Stimulated activated naive B cell treated with anti-CD40 and anti-IgM and Interleukin-4, amounts not matched to agents 10 μg/mL and 1 μg/mL and 100 μg/mL, for 72 hours (primary cell): ENCODE measurements around the gene DONSON.
"Not testable (repeated sequence)": the region's sequence is repeated elsewhere in the genome, so short reads cannot be mapped to it uniquely, and the experiment has no call there.

Experiments
- ATAC-seq, 2 donors: fragments of 150-1000 bp; cut with Tn5 transposase; replicated peaks; 2 replicates each; pipeline ENCODE4 v1.10.0; 2021; ENCODE audit warnings: moderate library complexity in 1 of 2
- DNase-seq: peaks from one replicate; pipeline ENCODE4 v3.0.0; 2021
- H3K27ac Mint-ChIP-seq: one replicate; pipeline ENCODE4 v1.8.0; 2022; ENCODE audit warnings: mild to moderate bottlenecking, mixed read lengths
- H3K27me3 Mint-ChIP-seq, 2 donors: one replicate each; pipeline ENCODE4 v1.8.0; 2022; ENCODE audit warnings: mixed read lengths in 2 of 2
- H3K36me3 Mint-ChIP-seq, 2 donors: one replicate each; pipeline ENCODE4 v1.8.0; 2022; ENCODE audit warnings: mixed read lengths in 2 of 2, mild to moderate bottlenecking in 1 of 2
- H3K4me1 Mint-ChIP-seq, 2 donors: one replicate each; pipeline ENCODE4 v1.8.0; 2022; ENCODE audit warnings: mixed read lengths in 2 of 2, mild to moderate bottlenecking in 1 of 2
- H3K4me3 Mint-ChIP-seq, 2 donors: one replicate each; pipeline ENCODE4 v1.8.0; 2022; ENCODE audit warnings: mild to moderate bottlenecking in 2 of 2, mixed read lengths in 2 of 2, moderate library complexity in 1 of 2
- H3K9me3 Mint-ChIP-seq, 2 donors: one replicate each; pipeline ENCODE4 v1.8.0; 2022; ENCODE audit warnings: mixed read lengths in 2 of 2, mild to moderate bottlenecking in 1 of 2

DONSON gene

GRCh38 chr21:33578214-33578613 is 10.3 kb downstream of the DONSON start:
- Mint-ChIP-seq H3K4me1 (no peaks in the 10 kb centered on the region), H3K9me3 (no peaks in the 10 kb centered on the region), H3K36me3 (peaks cover 9 to 24% of the 10 kb centered on the region in 2 donors), H3K27ac (no peak overlapping the region), H3K4me3 (no peak overlapping the region), H3K27me3 (no peaks in the 10 kb centered on the region)
- no peak for DNase-seq
- ATAC-seq: no peak

DNA sequence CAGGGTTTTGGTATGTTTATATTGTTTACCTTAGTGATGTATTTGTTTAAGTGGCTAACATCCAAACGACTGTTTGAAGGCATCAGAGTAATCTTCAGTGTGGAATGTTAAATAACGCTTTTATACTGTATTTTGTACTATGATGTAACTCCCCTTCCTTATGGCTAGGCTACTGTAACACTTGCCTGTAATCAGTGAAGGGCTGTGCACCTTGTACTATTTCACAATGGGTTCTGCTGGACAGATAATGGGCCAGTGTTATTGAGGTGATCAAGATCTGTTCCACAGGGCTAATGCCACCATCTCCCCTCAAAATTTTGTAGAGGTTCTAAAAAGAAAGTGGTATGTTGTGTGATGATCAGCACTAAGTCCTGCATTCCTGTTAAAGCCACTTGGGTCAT is 11.7 kb downstream of the DONSON start:
- H3K27me3 Mint-ChIP-seq, H3K27ac Mint-ChIP-seq, H3K4me1 Mint-ChIP-seq, H3K4me3 Mint-ChIP-seq, ATAC-seq, DNase-seq, H3K9me3 Mint-ChIP-seq: not testable (repeated sequence)
- peaks cover 11 to 31% of the 10 kb centered on the region in 2 donors for H3K36me3 Mint-ChIP-seq

- Mint-ChIP-seq H3K36me3 (peaks cover 22 to 37% of the 10 kb centered on the region in 2 donors), H3K27me3 (no peaks in the 10 kb centered on the region), H3K27ac (no peak overlapping the region), H3K4me1 (peaks cover 9 to 11% of the 10 kb centered on the region in 2 donors), H3K9me3 (no peaks in the 10 kb centered on the region), H3K4me3 (no peak overlapping the region)
- ATAC-seq: no peak
- DNase-seq: no peak
Observed at GRCh38 chr21:33572350-33572749, 16.1 kb downstream of the DONSON start.

- Mint-ChIP-seq H3K27me3 (no peaks in the 10 kb centered on the region), H3K36me3 (peaks cover 19 to 31% of the 10 kb centered on the region in 2 donors), H3K9me3 (no peaks in the 10 kb centered on the region), H3K4me3 (no peak overlapping the region), H3K4me1 (peaks cover 9 to 11% of the 10 kb centered on the region in 2 donors), H3K27ac (peak overlapping the region; percentile 85)
- ATAC-seq (no peak), DNase-seq (no peak)
Observed at GRCh38 chr21:33569991-33570390, 18.5 kb downstream of the DONSON start.

GRCh38 chr21:33568448-33568847 is 20.0 kb downstream of the DONSON start:
- Mint-ChIP-seq H3K4me3 (no peak overlapping the region), H3K9me3 (no peaks in the 10 kb centered on the region), H3K4me1 (peaks cover 9 to 11% of the 10 kb centered on the region in 2 donors), H3K36me3 (peaks cover 22 to 27% of the 10 kb centered on the region in 2 donors), H3K27me3 (no peaks in the 10 kb centered on the region), H3K27ac (no peak overlapping the region)
- ATAC-seq (no peak), DNase-seq (no peak)

DNA sequence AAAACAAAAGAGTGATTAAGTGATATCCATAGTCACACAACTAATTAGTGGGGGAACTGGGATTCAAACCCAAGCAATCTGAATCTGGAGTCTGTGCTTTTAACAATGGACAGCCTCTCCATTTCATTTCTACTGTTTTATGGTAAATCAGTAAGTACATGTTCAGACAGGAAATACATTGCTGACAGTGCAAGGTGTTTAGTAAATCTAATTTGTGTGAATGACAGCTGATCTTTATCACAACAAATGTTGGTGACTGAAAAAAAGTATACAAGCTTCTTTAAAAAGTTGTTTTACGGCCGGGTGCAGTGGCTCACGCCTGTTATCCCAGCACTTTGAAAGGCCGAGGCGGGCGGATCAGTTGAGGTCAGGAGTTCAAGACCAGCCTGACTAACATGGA is 20.6 kb downstream of the DONSON start:
- Mint-ChIP-seq H3K9me3 (no peaks in the 10 kb centered on the region), H3K36me3 (peaks cover 22 to 23% of the 10 kb centered on the region in 2 donors), H3K27me3 (no peaks in the 10 kb centered on the region), H3K4me3 (no peak overlapping the region), H3K4me1 (peaks cover 9 to 11% of the 10 kb centered on the region in 2 donors), H3K27ac (no peak overlapping the region)
- ATAC-seq: no peak
- no peak for DNase-seq

GRCh38 chr21:33566514-33566913 is 22.0 kb downstream of the DONSON start:
- ATAC-seq: no peak
- Mint-ChIP-seq H3K4me1 (peaks cover 9 to 12% of the 10 kb centered on the region in 2 donors), H3K9me3 (no peaks in the 10 kb centered on the region), H3K4me3 (no peak overlapping the region), H3K27ac (no peak overlapping the region), H3K36me3 (peaks cover 19 to 20% of the 10 kb centered on the region in 2 donors), H3K27me3 (no peaks in the 10 kb centered on the region)
- DNase-seq: no peak

- Mint-ChIP-seq H3K4me1 (peaks cover 9 to 11% of the 10 kb centered on the region in 2 donors), H3K27me3 (no peaks in the 10 kb centered on the region), H3K4me3 (no peak overlapping the region), H3K36me3 (peaks cover 20 to 33% of the 10 kb centered on the region in 2 donors), H3K27ac (no peak overlapping the region), H3K9me3 (no peaks in the 10 kb centered on the region)
- ATAC-seq (no peak), DNase-seq (no peak)
Observed at GRCh38 chr21:33562389-33562788, 26.1 kb downstream of the DONSON start.

- no peaks in the 10 kb centered on the region for H3K27me3 Mint-ChIP-seq
- no peak overlapping the region for H3K4me3 Mint-ChIP-seq
- no peaks in the 10 kb centered on the region for H3K9me3 Mint-ChIP-seq
- no peak for ATAC-seq
- H3K27ac Mint-ChIP-seq: peak overlapping the region; percentile 44
- H3K36me3 Mint-ChIP-seq: peaks cover 25 to 44% of the 10 kb centered on the region in 2 donors
- H3K4me1 Mint-ChIP-seq: peaks cover 14 to 16% of the 10 kb centered on the region in 2 donors
- DNase-seq: no peak
Observed at GRCh38 chr21:33561373-33561772, 27.1 kb downstream of the DONSON start.

GRCh38 chr21:33560965-33561364 is 27.5 kb downstream of the DONSON start:
- ATAC-seq: no peak
- H3K27me3 Mint-ChIP-seq: no peaks in the 10 kb centered on the region
- DNase-seq: no peak
- H3K36me3 Mint-ChIP-seq: peaks cover 29 to 48% of the 10 kb centered on the region in 2 donors
- no peaks in the 10 kb centered on the region for H3K9me3 Mint-ChIP-seq
- no peak overlapping the region for H3K4me3 Mint-ChIP-seq
- H3K27ac Mint-ChIP-seq: peak overlapping the region; percentile 44
- peaks cover 18 to 20% of the 10 kb centered on the region in 2 donors for H3K4me1 Mint-ChIP-seq

GRCh38 chr21:33559813-33560212 is 28.7 kb downstream of the DONSON start:
- H3K4me3 Mint-ChIP-seq: no peak overlapping the region
- H3K9me3 Mint-ChIP-seq: no peaks in the 10 kb centered on the region
- peaks cover 36 to 53% of the 10 kb centered on the region in 2 donors for H3K36me3 Mint-ChIP-seq
- no peak for ATAC-seq
- H3K27ac Mint-ChIP-seq: no peak overlapping the region
- DNase-seq: no peak
- H3K4me1 Mint-ChIP-seq: peaks cover 19 to 27% of the 10 kb centered on the region in 2 donors
- H3K27me3 Mint-ChIP-seq: no peaks in the 10 kb centered on the region

- peaks cover 42 to 63% of the 10 kb centered on the region in 2 donors for H3K36me3 Mint-ChIP-seq
- ATAC-seq (no peak), DNase-seq (no peak)
- no peak overlapping the region for H3K27ac Mint-ChIP-seq
- peaks cover 25 to 34% of the 10 kb centered on the region in 2 donors for H3K4me1 Mint-ChIP-seq
- no peaks in the 10 kb centered on the region for H3K27me3 Mint-ChIP-seq
- H3K4me3 Mint-ChIP-seq: no peak overlapping the region
- H3K9me3 Mint-ChIP-seq: no peaks in the 10 kb centered on the region
Observed at GRCh38 chr21:33558777-33559421, 29.6 kb downstream of the DONSON start.

DNA sequence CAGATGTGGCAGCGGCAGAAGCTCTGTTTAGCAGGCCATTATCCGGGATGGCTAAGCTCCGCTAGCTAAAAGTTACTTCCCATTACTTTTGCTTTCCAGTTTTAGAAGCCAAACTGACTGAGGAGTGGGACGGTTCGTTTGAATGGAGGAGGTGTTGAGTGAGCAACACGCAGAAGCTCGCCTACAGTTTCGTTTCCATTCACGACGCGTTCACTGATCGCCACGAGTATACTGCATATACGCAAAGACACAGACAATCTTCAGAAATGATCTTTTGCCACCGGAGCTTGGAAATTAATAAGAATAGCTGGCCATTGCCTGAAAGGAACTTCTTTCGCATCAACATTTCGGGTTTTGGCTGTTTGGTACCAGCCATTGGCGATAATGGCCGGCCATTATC is 31.0 kb downstream of the DONSON start:
- H3K4me1 Mint-ChIP-seq: peaks cover 30 to 38% of the 10 kb centered on the region in 2 donors
- DNase-seq: no peak
- peaks cover 45 to 67% of the 10 kb centered on the region in 2 donors for H3K36me3 Mint-ChIP-seq
- no peak for ATAC-seq
- H3K27ac Mint-ChIP-seq: no peak overlapping the region
- no peaks in the 10 kb centered on the region for H3K27me3 Mint-ChIP-seq
- H3K4me3 Mint-ChIP-seq: no peak overlapping the region
- H3K9me3 Mint-ChIP-seq: no peaks in the 10 kb centered on the region

GRCh38 chr21:33554982-33555344 is 33.5 kb downstream of the DONSON start:
- H3K4me1 Mint-ChIP-seq: peaks cover 26 to 32% of the 10 kb centered on the region in 2 donors
- no peak for ATAC-seq
- DNase-seq: no peak
- H3K36me3 Mint-ChIP-seq: peaks cover 44 to 61% of the 10 kb centered on the region in 2 donors
- H3K27me3 Mint-ChIP-seq: no peaks in the 10 kb centered on the region
- H3K9me3 Mint-ChIP-seq: no peaks in the 10 kb centered on the region
- peak overlapping the region in 1 of 2 donors; percentile 26 for H3K4me3 Mint-ChIP-seq
- H3K27ac Mint-ChIP-seq: peak overlapping the region; percentile 62

- DNase-seq (no peak), ATAC-seq (no peak)
- Mint-ChIP-seq H3K4me3 (peak overlapping the region; percentile 9 to 26), H3K27ac (peak overlapping the region; percentile 62), H3K36me3 (peaks cover 44 to 63% of the 10 kb centered on the region in 2 donors), H3K9me3 (no peaks in the 10 kb centered on the region), H3K27me3 (no peaks in the 10 kb centered on the region), H3K4me1 (peaks cover 24 to 35% of the 10 kb centered on the region in 2 donors)
Observed at GRCh38 chr21:33554236-33554981, 34.1 kb downstream of the DONSON start.
